ENCODE data around the gene AGBL4.

Gene AGBL4

DNA sequence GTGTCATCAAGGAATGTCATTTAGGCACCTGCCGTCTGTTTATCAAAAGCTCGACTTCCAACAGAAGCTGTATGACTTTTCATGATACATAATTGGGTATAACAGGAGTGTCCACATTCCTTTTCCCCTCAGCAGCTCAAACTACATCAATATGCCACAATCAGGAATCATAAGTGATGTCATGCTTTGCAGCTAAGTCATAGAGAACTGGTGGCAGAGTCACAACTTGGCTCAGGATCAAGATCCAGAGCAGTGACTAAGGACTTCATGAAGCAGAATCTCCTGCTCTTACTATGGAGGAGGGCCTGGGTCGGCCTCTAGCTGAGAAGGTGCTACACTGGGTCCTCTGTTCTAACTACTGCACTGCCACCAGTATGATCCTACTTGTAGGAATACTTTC lies 36.5 kb upstream of the AGBL4 start:
- ChIA-PET CTCF (interaction anchor here (0.9 kb wide), 1 partner anchor 13 kb away, joined by 3 read pairs; no protein-coding TSS in a partner anchor), POLR2A (no interaction called here)

DNA sequence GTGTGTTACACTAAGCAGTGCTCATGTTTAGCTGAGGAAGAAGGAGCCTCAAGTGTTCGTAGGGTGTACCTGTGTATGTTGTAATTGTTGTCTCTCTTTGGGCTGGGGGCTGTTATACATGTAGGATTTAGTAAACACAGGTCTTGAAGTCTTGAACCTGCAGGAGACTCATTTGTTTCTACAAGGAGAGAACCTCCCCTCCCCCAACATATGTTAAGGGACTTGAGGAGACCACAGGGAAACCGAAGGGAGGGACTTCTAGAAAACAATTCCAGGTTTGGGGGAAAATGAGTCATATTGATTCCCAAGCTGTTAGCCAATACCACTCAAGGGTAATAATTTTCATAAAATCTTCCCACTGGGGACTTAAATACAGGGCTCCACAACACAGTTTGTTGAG lies 25.0 kb upstream of the AGBL4 start:
- Histone ChIP-seq H3K4me3 (ENCODE audit: low read depth, low read length) (no peak overlapping the region), H3K27ac (ENCODE audit: extremely low read depth, low read depth, low read length) (no peak overlapping the region), H3K4me1 (ENCODE audit: control insufficient read depth, insufficient read depth, low read length) (no peaks in the 10 kb centered on the region), H3K36me3 (ENCODE audit: control insufficient read depth in 2 of 2, insufficient read depth in 1 of 2, low read length in 2 of 2) (no peaks in the 10 kb centered on the region), H3K9me3 (ENCODE audit: control insufficient read depth, insufficient read depth, low read depth, low read length) (no peaks in the 10 kb centered on the region)
- TF ChIP-seq ZNF341 (tag by site-specific recombination; IDR thresholded peaks at IDR 0.05; ENCODE audit: low read depth) = no peak
- TF ChIP-seq, protein P1, sequence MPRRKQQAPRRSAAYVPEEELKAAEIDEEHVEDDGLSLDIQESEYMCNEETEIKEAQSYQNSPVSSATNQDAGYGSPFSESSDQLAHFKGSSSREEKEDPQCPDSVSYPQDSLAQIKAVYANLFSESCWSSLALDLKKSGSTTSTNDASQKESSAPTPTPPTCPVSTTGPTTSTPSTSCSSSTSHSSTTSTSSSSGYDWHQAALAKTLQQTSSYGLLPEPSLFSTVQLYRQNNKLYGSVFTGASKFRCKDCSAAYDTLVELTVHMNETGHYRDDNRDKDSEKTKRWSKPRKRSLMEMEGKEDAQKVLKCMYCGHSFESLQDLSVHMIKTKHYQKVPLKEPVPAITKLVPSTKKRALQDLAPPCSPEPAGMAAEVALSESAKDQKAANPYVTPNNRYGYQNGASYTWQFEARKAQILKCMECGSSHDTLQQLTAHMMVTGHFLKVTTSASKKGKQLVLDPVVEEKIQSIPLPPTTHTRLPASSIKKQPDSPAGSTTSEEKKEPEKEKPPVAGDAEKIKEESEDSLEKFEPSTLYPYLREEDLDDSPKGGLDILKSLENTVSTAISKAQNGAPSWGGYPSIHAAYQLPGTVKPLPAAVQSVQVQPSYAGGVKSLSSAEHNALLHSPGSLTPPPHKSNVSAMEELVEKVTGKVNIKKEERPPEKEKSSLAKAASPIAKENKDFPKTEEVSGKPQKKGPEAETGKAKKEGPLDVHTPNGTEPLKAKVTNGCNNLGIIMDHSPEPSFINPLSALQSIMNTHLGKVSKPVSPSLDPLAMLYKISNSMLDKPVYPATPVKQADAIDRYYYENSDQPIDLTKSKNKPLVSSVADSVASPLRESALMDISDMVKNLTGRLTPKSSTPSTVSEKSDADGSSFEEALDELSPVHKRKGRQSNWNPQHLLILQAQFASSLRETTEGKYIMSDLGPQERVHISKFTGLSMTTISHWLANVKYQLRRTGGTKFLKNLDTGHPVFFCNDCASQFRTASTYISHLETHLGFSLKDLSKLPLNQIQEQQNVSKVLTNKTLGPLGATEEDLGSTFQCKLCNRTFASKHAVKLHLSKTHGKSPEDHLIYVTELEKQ (tag by site-specific recombination; IDR thresholded peaks at IDR 0.05; ENCODE audit: borderline replicate concordance) = no peak
- TF ChIP-seq, protein P2, sequence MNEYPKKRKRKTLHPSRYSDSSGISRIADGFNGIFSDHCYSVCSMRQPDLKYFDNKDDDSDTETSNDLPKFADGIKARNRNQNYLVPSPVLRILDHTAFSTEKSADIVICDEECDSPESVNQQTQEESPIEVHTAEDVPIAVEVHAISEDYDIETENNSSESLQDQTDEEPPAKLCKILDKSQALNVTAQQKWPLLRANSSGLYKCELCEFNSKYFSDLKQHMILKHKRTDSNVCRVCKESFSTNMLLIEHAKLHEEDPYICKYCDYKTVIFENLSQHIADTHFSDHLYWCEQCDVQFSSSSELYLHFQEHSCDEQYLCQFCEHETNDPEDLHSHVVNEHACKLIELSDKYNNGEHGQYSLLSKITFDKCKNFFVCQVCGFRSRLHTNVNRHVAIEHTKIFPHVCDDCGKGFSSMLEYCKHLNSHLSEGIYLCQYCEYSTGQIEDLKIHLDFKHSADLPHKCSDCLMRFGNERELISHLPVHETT (tag by site-specific recombination; IDR thresholded peaks at IDR 0.05) = no peak
- TF ChIP-seq ZSCAN30 (tag by site-specific recombination; IDR thresholded peaks at IDR 0.05) = no peak
- TF ChIP-seq, protein P3, sequence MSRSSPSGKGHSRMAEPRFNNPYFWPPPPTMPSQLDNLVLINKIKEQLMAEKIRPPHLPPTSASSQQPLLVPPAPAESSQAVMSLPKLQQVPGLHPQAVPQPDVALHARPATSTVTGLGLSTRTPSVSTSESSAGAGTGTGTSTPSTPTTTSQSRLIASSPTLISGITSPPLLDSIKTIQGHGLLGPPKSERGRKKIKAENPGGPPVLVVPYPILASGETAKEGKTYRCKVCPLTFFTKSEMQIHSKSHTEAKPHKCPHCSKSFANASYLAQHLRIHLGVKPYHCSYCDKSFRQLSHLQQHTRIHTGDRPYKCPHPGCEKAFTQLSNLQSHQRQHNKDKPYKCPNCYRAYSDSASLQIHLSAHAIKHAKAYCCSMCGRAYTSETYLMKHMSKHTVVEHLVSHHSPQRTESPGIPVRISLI (tag by site-specific recombination; IDR thresholded peaks at IDR 0.05) = no peak
- TF ChIP-seq ZSCAN16 (tag by site-specific recombination; IDR thresholded peaks at IDR 0.05) = no peak
- ChIA-PET POLR2A (no interaction called here), CTCF (interaction anchor here (0.7 to 2.2 kb wide), 4 partner anchors 9 to 105 kb away, joined by 4 to 7 read pairs (median 6); no protein-coding TSS in a partner anchor)

More for the DNA sequence above, 36.5 kb upstream of the AGBL4 start:
- H3K4me3 ChIP-seq (ENCODE audit: low read depth, low read length) = no peak overlapping the region
- H3K9me3 ChIP-seq (ENCODE audit: control insufficient read depth, insufficient read depth, low read depth, low read length) = no peaks in the 10 kb centered on the region
- no peaks in the 10 kb centered on the region for H3K4me1 ChIP-seq (ENCODE audit: control insufficient read depth, insufficient read depth, low read length)
- H3K27ac ChIP-seq (ENCODE audit: extremely low read depth, low read depth, low read length) = no peak overlapping the region
- no peaks in the 10 kb centered on the region for H3K36me3 ChIP-seq (ENCODE audit: control insufficient read depth in 2 of 2, insufficient read depth in 1 of 2, low read length in 2 of 2)
- TF ChIP-seq ZNF350 (tag by site-specific recombination; IDR thresholded peaks at IDR 0.05) (no peak), ZNF629 (tag by site-specific recombination; IDR thresholded peaks at IDR 0.05) (peak; percentile 77), ZBTB21 (tag by site-specific recombination; IDR thresholded peaks at IDR 0.05) (peak; percentile 89)
- TF ChIP-seq, protein P4, sequence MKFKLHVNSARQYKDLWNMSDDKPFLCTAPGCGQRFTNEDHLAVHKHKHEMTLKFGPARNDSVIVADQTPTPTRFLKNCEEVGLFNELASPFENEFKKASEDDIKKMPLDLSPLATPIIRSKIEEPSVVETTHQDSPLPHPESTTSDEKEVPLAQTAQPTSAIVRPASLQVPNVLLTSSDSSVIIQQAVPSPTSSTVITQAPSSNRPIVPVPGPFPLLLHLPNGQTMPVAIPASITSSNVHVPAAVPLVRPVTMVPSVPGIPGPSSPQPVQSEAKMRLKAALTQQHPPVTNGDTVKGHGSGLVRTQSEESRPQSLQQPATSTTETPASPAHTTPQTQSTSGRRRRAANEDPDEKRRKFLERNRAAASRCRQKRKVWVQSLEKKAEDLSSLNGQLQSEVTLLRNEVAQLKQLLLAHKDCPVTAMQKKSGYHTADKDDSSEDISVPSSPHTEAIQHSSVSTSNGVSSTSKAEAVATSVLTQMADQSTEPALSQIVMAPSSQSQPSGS (tag by site-specific recombination; IDR thresholded peaks at IDR 0.05; ENCODE audit: low read depth) = peak; percentile 36; the same call in 1 of the 2 replicates

DNA sequence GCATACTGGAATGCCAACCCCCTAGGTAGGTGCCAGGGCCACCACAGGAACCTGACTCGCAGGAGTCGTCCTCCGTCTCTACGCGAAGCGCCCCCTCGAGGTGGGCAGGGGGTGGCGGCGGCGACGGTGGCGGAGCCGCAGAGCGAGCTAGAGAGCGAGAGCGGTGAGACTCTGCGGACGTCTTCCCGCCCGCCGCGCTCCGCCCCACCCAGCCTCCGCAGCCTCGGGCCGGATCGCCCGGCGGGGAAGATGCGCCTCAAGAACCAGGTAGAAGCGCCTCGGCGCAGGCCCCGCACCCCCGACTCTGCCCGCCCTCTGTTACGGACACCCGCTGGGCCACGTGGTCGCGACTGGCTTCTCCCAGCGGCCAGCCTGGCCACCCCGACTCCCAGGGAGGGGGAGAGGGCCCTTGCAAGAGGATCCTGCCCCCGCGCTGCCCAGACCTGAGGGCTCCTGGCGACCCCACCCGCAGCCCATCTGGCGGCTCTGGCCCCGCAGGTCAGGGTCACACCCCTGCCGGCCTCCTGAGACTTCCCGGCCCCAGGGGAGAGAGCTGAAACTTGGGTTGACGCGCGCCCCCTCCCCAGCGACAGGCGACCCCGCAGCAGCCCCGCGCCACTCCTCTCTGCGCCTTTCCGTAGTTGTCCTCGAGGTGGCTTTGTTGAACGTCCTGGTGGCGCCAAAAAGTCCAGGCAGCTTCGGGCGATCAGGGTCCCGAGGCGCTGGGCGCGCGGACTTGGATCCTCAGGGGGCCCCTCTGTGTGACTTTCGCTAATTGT lies 24.4 kb upstream of the AGBL4 start:
- no peaks in the 10 kb centered on the region for H3K4me1 ChIP-seq (ENCODE audit: control insufficient read depth, insufficient read depth, low read length)
- peak overlapping the region; percentile 28 for H3K4me3 ChIP-seq (ENCODE audit: low read depth, low read length)
- H3K27ac ChIP-seq (ENCODE audit: extremely low read depth, low read depth, low read length) = no peak overlapping the region; the same call in 1 of the 2 replicates
- ChIA-PET CTCF (interaction anchor here (0.6 to 2.2 kb wide), 10 partner anchors 9 to 277 kb away, joined by 3 to 7 read pairs (median 4); no protein-coding TSS in a partner anchor), POLR2A (no interaction called here)
- H3K36me3 ChIP-seq (ENCODE audit: control insufficient read depth in 2 of 2, insufficient read depth in 1 of 2, low read length in 2 of 2) = no peaks in the 10 kb centered on the region
- TF ChIP-seq ZNF548 (tag by site-specific recombination; IDR thresholded peaks at IDR 0.05) = no peak
- no peak for TF ChIP-seq ZNF660 (tag by site-specific recombination; IDR thresholded peaks at IDR 0.05)
- no peaks in the 10 kb centered on the region for H3K9me3 ChIP-seq (ENCODE audit: control insufficient read depth, insufficient read depth, low read depth, low read length)

All from HEK293 (cell line).